HG03571 (cell line): ENCODE results near the gene HABP4.

Experiments used
- ATAC-seq: cut with Tn5 transposase; IDR thresholded peaks from one replicate; pipeline ENCODE4 v1.9.1; 2021; ENCODE audit not compliant: unreplicated experiment

The HABP4 gene

GRCh38 chr9:96476013-96476412 is 26.0 kb downstream of the HABP4 start:
- no peak for ATAC-seq

DNA sequence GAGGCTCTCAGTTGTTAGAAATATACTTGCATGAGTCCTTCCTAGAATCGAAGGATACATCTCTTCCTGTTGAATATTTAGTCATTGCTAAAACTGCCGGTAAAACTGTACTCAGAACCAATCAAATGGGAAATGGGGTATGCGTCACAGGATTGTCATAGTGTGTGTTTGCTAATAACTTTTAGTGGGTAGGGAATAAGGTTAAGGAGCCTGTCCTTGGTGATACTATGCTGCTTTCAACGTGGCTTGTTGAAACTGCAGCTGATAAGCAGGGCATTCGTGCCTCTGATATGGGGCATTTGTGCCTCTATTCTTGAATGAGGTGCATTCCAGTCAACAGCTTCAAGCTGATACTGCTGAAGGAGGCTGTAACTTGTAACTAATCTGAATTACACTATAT is 26.6 kb downstream of the HABP4 start:
- no peak for ATAC-seq

GRCh38 chr9:96478829-96479371 is 28.9 kb downstream of the HABP4 start:
- peak; percentile 79 for ATAC-seq

GRCh38 chr9:96480736-96481135 is 30.8 kb downstream of the HABP4 start:
- no peak for ATAC-seq

DNA sequence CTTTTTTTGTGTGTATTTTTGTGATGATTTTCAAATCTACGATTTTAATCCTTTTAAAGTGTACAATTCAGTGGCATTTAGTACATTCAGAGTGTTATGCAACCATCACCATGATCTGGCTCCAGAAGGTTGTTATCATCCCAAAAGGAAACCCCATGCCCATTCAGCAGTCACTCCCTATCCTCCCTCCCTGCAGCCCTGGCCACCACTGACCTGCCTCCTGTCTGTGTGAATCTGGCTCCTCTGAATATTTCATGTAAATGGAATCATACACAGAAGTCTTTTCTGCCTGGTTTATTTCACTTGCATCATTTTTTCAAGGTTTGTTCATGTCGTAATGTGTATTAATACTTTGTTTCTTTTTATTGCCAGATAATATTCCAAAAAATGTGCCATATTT is 32.5 kb downstream of the HABP4 start:
- ATAC-seq: no peak

- no peak for ATAC-seq
These were observed 33.2 kb downstream of the HABP4 start for GRCh38 chr9:96483197-96483596.

- ATAC-seq: no peak
These were observed 33.9 kb downstream of the HABP4 start for GRCh38 chr9:96483733-96484390.

- peak; percentile 94 for ATAC-seq
These were observed 34.6 kb downstream of the HABP4 start for GRCh38 chr9:96484521-96484931.

DNA sequence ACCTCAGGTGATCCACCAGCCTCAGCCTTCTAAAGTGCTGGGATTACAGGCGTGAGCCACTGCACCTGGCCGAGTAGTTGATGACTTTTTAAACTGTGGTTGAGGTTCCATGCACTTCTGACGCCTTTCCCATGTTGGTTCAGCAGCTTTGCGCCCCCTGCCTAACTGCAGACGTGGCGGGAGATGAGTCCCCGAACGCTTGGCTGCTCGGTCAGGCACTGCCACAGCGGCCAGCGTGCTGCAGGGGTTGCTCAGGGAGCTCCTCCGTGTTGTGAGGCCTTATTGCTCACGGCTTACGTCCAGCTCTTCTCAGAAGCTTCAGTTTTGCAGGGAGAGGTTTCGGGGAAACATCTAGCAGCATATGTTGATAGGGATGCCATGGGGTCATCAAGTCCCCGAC is 35.3 kb downstream of the HABP4 start:
- no peak for ATAC-seq

DNA sequence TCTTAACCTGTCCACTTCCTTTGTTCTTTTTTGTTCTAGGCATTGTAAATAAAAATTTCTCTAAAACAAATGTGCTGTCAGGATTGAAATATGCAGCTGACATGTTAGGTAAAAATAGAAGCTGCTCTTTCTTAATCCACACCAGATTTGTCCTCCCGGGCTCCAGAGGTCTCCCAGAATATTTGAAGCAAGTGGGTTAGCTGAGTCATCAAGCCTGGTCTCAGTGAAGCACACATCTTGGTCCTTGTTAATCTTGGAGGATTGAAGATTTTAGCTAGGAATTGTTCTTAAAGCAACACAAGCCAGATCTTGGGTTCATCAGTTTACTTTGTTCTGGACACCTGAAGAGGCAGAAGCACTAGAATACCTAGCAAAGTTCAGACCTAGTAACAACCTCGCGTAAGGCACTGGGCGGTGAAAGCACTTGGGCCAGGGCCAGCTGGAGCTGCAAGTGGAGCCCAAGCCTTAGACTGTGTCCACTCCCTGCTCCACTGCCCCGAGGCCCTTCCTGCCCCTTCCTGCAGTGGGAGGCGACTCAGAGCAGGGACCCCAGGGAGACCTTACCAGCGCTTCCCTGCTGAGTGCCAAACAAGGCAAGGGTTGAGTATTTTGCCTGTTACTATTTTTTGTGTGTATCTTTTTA is 36.5 kb downstream of the HABP4 start:
- no peak for ATAC-seq

- no peak for ATAC-seq
These were observed 37.0 kb downstream of the HABP4 start for GRCh38 chr9:96487029-96487396.

DNA sequence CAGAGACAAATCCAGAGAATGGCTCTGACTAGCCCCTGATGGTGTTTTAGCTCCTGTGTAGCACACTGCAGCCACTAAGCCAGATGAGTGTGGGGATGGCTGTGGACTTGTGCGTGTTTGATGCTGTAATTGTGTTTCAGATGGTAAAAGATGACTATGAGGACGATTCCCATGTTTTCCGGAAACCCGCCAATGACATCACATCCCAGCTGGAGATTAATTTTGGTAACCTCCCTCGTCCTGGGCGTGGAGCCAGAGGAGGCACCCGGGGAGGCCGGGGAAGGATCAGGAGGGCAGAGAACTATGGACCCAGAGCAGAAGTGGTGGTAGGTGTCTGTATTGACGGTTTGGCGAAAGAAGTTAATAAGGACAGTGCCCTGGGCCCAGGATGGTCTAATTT is 38.0 kb downstream of the HABP4 start:
- no peak for ATAC-seq

GRCh38 chr9:96489482-96489979 is 39.6 kb downstream of the HABP4 start:
- no peak for ATAC-seq

GRCh38 chr9:96490534-96491078 is 40.6 kb downstream of the HABP4 start:
- ATAC-seq: no peak

DNA sequence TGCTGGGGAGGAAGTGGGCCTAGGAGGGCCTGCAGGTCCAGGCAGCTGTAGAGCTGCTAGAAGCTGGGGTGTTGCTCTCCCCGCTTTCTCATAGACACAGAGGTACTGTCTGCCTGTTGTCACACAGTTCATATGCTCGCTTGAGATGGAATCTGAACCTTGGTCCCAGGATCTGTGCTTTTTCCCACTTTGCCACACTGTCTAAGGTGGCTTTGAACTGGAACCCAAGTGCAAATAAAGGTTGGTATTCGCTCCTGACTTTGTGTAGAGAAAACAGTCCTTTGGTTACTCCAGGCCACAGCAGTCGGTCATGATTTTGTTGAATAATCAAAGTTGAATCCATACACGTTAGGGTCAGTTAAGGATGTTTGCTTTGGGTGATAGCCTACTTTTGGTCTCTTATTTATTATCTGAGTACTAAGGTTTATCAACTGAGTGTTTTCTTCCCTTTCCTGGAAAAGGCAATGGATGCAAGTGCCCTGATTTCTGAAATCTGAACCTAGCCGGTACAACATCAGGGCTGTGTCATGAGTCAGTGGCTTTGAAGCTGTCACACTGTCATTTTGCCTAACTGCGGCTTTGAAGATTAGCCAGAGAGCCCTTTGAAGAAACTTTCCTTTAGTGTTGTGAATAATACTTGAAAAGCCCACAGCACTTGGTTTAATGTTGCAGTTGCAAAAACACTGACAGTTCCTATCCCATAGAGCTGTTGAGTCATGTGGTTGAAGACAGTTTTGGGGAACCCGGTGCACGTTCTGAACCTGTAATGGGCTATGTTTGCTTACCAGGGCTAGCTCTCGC is 41.3 kb downstream of the HABP4 start:
- no peak for ATAC-seq

DNA sequence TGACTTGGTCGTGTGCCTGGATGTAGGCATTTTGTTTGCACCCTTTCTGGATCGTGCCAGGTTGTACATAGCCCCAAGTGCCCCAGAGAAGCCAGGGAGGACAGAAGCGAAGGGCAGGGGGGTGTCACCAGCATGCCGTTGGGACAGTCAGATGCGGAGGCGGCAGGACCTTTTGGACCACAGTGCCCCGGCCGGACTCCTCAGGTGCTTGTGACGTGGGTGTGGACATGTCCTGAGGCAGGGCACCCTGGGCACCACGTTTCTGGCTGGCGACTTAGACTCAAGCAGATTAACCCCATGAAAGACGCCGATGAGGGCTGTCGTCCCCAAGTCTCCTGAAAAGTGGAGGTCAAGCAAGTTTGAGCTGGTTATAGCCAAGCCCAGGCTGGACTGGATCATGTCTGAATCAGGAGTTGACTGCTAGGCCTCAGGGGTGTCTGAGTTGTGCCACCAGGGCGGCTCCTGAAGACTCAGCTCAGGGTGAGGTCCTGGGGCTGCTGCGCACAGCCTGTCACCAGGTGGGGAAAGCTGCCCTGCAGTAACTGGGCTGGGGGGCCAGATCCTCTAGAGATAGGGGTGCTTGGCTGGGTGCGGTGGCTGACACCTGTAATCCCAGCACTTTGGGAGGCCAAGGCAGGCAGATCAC is 42.0 kb downstream of the HABP4 start:
- no peak for ATAC-seq

- ATAC-seq: no peak
These were observed 43.1 kb downstream of the HABP4 start for GRCh38 chr9:96492993-96493531.

DNA sequence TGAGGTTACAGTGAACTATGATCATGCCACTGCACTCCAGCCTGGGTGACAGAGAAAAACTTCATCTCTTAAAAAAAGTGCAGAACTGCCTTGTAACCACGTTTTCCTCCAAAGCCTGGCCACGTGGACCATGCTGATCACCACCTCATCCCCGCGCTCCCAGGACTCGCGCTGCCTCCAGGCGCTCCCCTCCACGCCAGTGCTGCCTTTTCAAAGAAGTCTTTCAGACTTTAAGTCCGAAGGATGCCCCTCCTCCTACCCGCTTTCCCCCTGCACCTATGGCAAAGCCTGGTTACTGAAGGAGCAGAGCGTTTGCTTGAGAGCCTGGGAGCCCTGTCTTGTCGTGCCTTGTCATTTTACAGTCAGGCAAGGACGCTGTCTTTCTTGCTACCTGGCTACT is 43.8 kb downstream of the HABP4 start:
- ATAC-seq: no peak

DNA sequence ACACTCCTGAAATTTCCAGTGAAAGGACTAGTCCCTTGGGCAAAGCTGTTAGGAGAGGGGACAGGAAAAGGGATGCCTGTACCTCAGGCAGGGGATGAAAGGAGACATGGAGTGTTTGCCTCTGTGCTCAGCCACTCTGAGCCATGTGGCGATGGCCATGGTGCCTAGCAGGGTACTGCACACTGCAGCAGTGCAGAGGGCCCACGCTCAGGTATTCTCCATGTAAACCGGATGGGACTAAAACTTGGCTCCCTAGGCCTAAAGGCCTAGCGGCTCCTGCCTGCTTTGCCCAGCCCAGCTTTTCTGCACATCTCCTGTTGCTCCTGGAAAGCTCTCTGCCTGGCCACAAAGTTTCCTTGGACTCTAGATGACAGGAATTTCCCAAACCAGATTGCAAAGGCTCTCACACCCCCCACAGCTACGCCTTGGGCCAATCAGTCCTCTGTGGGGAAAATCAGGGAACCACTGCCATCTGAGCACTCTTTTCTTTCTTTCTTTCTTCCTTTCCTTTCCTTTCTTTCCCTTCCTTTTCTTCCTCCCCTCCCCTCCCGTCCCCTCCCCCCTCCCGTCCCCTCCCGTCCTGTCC is 44.3 kb downstream of the HABP4 start:
- ATAC-seq: no peak

DNA sequence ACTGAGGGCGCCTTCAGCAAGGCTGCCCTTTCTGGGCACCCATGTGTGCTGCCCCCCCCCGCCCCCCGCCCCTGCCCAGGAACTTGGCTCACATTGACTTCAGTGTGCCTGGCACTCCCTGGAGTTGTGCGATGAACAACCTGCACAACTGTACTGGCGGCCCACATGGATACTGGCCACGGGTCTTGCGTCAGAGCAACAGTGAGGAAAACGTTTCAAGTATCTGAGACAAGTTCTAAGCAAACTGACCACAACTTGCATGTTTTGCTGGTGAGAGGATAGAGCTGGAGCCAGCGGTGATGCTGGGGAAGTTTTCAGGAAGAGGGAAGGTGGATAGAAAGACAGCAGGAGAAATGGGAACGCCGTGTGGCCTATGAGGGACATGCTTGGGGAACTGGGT is 45.4 kb downstream of the HABP4 start:
- ATAC-seq: no peak
